GM06990 (cell line): ENCODE measurements around the gene ZNF212.
"Not testable (repeated sequence)": the region's sequence is repeated elsewhere in the genome, so short reads cannot be mapped to it uniquely, and the experiment has no call there.

Experiments
- DNase-seq: peaks from one replicate; pipeline ENCODE4 v3.0.0-alpha.2; 2011; ENCODE audit not compliant: insufficient read length; ENCODE audit errors: extremely low read depth
- H3K27me3 ChIP-seq: replicated peaks from 2 replicates; pipeline ENCODE4 v1.6.0; 2011; ENCODE audit warnings: low read length; ENCODE audit not compliant: control insufficient read depth, insufficient read depth
- H3K36me3 ChIP-seq: 2 replicates; pipeline ENCODE4 v1.5.1; 2011; ENCODE audit warnings: low read length; ENCODE audit not compliant: control insufficient read depth, insufficient read depth
- H3K4me3 ChIP-seq: replicated peaks from 2 replicates; pipeline ENCODE4 v1.5.1; 2011; ENCODE audit warnings: low read depth, mild to moderate bottlenecking, control low read depth, low read length
- TF ChIP-seq, protein P1 (sequence below): IDR thresholded peaks from 2 replicates; pipeline ENCODE4 v1.5.1; 2011; ENCODE audit warnings: low read length, control low read depth, mild to moderate bottlenecking, inconsistent platforms; ENCODE audit not compliant: insufficient read depth, poor library complexity, severe bottlenecking

The ZNF212 gene

DNA sequence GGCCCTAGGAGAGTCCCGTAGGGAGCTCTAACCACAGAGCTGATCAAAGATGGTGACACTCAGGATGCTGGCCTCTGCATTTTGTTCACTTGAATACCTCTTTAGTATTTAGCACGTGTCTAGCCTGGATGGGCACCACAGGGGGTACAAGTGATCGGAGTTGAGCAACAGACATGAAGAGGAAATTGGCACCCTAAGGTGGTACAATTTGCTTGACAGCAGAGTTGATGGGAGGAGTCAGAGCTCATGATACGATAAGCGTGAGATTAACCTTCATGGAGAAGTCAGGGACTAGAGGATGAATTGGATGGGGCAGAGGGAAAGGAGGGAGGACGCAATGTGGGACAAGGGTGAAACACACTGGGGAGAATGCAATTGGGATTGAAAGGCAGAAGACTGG lies 9.9 kb upstream of the ZNF212 start:
- H3K27me3 ChIP-seq: no peaks in the 10 kb centered on the region
- no peak for DNase-seq
- H3K36me3 ChIP-seq: peaks cover 3% of the 10 kb centered on the region
- H3K4me3 ChIP-seq: no peak overlapping the region
- TF ChIP-seq, protein P1, sequence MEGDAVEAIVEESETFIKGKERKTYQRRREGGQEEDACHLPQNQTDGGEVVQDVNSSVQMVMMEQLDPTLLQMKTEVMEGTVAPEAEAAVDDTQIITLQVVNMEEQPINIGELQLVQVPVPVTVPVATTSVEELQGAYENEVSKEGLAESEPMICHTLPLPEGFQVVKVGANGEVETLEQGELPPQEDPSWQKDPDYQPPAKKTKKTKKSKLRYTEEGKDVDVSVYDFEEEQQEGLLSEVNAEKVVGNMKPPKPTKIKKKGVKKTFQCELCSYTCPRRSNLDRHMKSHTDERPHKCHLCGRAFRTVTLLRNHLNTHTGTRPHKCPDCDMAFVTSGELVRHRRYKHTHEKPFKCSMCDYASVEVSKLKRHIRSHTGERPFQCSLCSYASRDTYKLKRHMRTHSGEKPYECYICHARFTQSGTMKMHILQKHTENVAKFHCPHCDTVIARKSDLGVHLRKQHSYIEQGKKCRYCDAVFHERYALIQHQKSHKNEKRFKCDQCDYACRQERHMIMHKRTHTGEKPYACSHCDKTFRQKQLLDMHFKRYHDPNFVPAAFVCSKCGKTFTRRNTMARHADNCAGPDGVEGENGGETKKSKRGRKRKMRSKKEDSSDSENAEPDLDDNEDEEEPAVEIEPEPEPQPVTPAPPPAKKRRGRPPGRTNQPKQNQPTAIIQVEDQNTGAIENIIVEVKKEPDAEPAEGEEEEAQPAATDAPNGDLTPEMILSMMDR: no peak

DNA sequence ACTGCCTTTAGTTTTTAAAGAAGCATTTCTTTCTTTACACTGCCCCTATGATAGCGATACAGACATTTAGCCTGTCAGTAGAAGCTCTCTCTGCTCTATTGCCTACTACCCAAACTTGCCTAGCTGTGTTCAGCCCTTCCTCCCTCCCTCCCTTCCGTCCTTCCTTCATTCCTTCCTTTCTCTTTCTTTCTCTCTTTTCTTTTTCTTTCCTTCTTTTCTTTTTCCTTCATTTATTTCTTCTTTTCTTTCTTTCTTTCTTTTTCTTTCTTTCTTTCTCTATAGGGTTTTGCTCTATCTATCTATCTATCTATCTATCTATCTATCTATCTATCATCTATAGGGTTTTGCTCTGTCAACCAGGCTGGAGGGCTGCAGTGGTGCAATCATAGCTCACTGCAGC lies 7.1 kb upstream of the ZNF212 start:
- TF ChIP-seq, protein P1: no peak
- Histone ChIP-seq H3K27me3 (no peaks in the 10 kb centered on the region), H3K36me3 (no peaks in the 10 kb centered on the region), H3K4me3 (no peak overlapping the region)
- DNase-seq: no peak

DNA sequence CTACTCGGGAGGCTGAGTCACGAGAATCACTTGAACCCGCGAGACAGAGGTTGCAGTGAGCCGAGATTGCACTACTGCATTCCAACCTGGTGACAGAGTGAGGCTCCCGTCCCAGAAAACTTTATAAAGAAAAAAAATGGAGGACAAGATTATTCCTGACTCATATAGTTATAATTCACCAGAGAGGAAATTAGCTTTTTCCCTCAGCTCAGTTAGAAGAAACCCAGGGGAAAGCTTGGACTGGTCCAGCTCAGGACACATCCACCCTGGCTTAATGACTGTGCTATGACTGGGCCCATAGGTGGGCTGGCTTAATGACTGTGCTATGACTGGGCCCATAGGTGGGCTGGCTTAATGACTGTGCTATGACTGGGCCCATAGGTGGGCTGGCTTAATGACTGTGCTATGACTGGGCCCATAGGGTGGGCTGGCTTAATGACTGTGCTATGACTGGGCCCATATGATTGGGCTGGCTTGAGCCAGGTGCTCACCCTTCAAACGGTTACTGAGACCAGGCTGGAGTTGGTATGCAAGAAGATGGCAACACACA lies 5.7 kb upstream of the ZNF212 start:
- H3K27me3 ChIP-seq, DNase-seq, H3K4me3 ChIP-seq, H3K36me3 ChIP-seq: not testable (repeated sequence)

DNA sequence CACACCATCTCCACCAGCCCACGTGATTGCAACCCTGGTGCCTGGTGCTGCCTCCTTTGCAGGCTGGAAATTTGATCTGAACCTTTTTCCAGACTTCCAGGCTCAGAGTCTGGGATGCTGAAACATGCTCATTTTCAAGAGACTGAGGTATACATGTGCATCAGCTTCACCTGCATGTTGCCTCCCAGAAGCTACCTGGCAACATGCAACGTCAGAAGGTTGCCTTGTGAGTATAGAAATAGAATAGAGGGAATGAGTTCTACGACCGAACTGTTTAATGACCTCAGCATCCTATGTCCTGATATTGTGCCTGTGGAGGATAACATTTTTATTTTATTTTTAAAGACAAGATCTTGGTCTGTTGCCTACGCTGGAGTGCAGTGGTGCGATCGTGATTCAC lies 1.9 kb upstream of the ZNF212 start:
- TF ChIP-seq, protein P1: no peak
- no peak for DNase-seq

DNA sequence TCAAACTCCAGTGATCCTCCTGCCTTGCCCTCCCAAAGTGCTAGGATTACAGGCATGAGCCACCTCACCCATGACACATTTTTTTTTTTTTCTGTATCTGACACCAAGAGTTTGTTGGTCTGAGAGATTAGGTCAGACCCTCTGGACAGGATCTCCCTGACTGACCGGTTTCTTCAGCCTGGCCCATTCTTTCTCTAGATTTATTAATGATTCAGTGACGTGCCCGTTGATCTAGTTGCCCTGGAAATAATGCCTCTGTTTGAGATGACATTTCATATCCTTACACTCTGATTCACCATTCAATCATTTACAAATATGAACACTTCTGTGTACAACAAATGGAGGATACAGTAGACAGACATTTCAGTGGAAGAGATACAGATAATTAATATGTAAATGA lies 1.4 kb upstream of the ZNF212 start:
- H3K4me3 ChIP-seq: no peak overlapping the region
- TF ChIP-seq, protein P1: no peak
- DNase-seq: no peak
- H3K36me3 ChIP-seq: no peaks in the 10 kb centered on the region
- no peaks in the 10 kb centered on the region for H3K27me3 ChIP-seq

More for the DNA sequence above, 1.9 kb upstream of the ZNF212 start:
- Histone ChIP-seq H3K4me3 (no peak overlapping the region), H3K36me3 (no peaks in the 10 kb centered on the region), H3K27me3 (no peaks in the 10 kb centered on the region)

DNA sequence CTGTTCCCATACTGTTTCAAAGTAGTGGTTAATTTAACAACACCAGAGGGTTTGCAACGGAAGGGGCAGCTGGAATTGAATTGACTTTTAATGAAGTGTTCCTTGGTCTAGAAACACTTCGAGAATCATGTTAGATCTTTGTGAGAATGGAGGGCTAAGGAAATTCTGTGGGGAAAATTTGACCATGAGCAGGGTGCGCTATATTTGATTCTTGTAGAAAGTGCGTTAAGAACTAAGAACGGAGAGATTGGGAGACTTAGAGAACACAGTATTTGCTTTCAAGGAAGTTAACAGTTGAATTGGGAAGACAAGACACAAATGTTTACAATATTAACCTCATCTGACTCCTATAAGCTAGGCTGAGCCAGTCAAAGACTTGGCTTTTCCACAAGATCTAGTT lies 1.2 kb downstream of the ZNF212 start:
- Histone ChIP-seq H3K27me3 (no peaks in the 10 kb centered on the region), H3K4me3 (peak overlapping the region; percentile 95), H3K36me3 (no peaks in the 10 kb centered on the region)
- no peak for DNase-seq
- TF ChIP-seq, protein P1: no peak
